PC-3 (cell line): ENCODE results near the gene UBASH3A. TPM values are rescaled to one million over a fixed set of nuclear protein-coding genes. Genes with fewer than 3 reads are reported as not detected.

ENCODE experiments used
- ATAC-seq: fragments of 200-7000 bp; cut with Tn5 transposase; 2 replicates; pipeline ENCODE4 v1.9.1; 2020; ENCODE audit warnings: mild to moderate bottlenecking, moderate library complexity
- BruUV-seq: library from RNA; stranded (reverse); fragments of 400-500 nt; replicated peaks from 2 replicates; lab custom pipeline; 2021; lab: Mats Ljungman, UMichigan
- CTCF ChIA-PET: fragments of 300-600 bp; sonication (Branson Sonifier 250); formaldehyde crosslinking; loops from one replicate; lab custom pipeline; 2022; ENCODE audit warnings: antibody characterized with exemption; lab: Charles Lee
- POLR2A ChIA-PET: fragments of 300-600 bp; sonication (Branson Sonifier 250); formaldehyde crosslinking; loops from one replicate; lab custom pipeline; 2022; ENCODE audit warnings: antibody characterized with exemption; ENCODE audit not compliant: unreplicated experiment; lab: Charles Lee
- DNase-seq: peaks from one replicate; pipeline ENCODE4 v3.0.0-alpha.2; 2015
- H2AFZ ChIP-seq: fragments of 300-600 bp; sonication (generic); 2 replicates; pipeline ENCODE4 v1.6.0; 2016; ENCODE audit warnings: antibody characterized with exemption, low read length
- H3F3A ChIP-seq: fragments of 300-600 bp; sonication (generic); one replicate; pipeline ENCODE4 v1.6.0; 2017; ENCODE audit warnings: antibody characterized with exemption, low read length, control low read depth, mild to moderate bottlenecking; ENCODE audit not compliant: unreplicated experiment
- H3K27ac ChIP-seq: fragments of 300-600 bp; sonication (generic); 2 replicates; pipeline ENCODE4 v1.5.1; 2016; ENCODE audit warnings: mild to moderate bottlenecking, low read length
- H3K27me3 ChIP-seq: fragments of 300-600 bp; sonication (generic); 2 replicates; pipeline ENCODE4 v1.6.1; 2016; ENCODE audit warnings: low read length, mixed read lengths
- H3K36me3 ChIP-seq: fragments of 300-600 bp; sonication (generic); 2 replicates; pipeline ENCODE4 v1.6.1; 2016; ENCODE audit warnings: low read depth, mixed run types, low read length, mixed read lengths
- H3K4me1 ChIP-seq: fragments of 300-600 bp; sonication (generic); 2 replicates; pipeline ENCODE4 v1.5.1; 2016; ENCODE audit warnings: low read length; ENCODE audit not compliant: insufficient read depth
- H3K4me2 ChIP-seq: fragments of 300-600 bp; sonication (generic); 2 replicates; pipeline ENCODE4 v1.6.0; 2016; ENCODE audit warnings: low read length
- H3K4me3 ChIP-seq: fragments of 300-600 bp; sonication (generic); 2 replicates; pipeline ENCODE4 v1.5.1; 2016; ENCODE audit warnings: mild to moderate bottlenecking, low read length, mixed read lengths
- H3K79me2 ChIP-seq: fragments of 300-600 bp; sonication (generic); 2 replicates; pipeline ENCODE4 v1.6.1; 2017; ENCODE audit warnings: low read length, mixed read lengths
- H3K9ac ChIP-seq: fragments of 300-600 bp; sonication (generic); 2 replicates; pipeline ENCODE4 v1.6.0; 2016; ENCODE audit warnings: mild to moderate bottlenecking, low read length
- H3K9me2 ChIP-seq: fragments of 300-600 bp; sonication (generic); replicated peaks from 2 replicates; pipeline ENCODE4 v1.6.1; 2016; ENCODE audit warnings: mixed run types, low read length, mixed read lengths
- H3K9me3 ChIP-seq: fragments of 300-600 bp; sonication (generic); 2 replicates; pipeline ENCODE4 v1.6.1; 2016; ENCODE audit warnings: low read length, mixed read lengths
- H4K20me1 ChIP-seq: fragments of 300-600 bp; sonication (generic); 2 replicates; pipeline ENCODE4 v1.6.1; 2016; ENCODE audit warnings: low read length, mixed read lengths
- CTCF ChIP-seq: fragments of 300-600 bp; sonication (generic); conservative IDR thresholded peaks from 2 replicates; pipeline ENCODE4 v1.5.1; 2017; ENCODE audit warnings: antibody characterized with exemption, low read depth, mild to moderate bottlenecking, low read length
- EZH2 ChIP-seq: fragments of 300-600 bp; sonication (generic); IDR thresholded peaks from one replicate; pipeline ENCODE4 v1.6.1; 2017; ENCODE audit warnings: antibody characterized with exemption, mild to moderate bottlenecking, low read length; ENCODE audit not compliant: unreplicated experiment
- EZH2phosphoT487 ChIP-seq: fragments of 300-600 bp; sonication (generic); IDR thresholded peaks from 2 replicates; pipeline ENCODE4 v1.6.1; 2018; ENCODE audit warnings: mild to moderate bottlenecking, antibody characterized with exemption, low read length, borderline replicate concordance
- intact Hi-C: fragments of 100-400 bp; cut with micrococcal nuclease; formaldehyde crosslinking; loops from 2 replicates; pipeline ENCODE4 v1.9.0; 2023
- total RNA-seq: library from RNA; depleted of rRNA; stranded (reverse); fragments of >200 nt; gene quantifications from 2 replicates; pipeline ENCODE4 v1.2.3, GENCODE V29; 2014

Gene UBASH3A
- total RNA-seq, 1 experiment from 2014 or later: 1.0 TPM

GRCh38 chr21:42446531-42446930 lies 42.8 kb downstream of the UBASH3A start:
- H3K27me3 ChIP-seq: no peaks in the 10 kb centered on the region
- H3F3A ChIP-seq: no peaks in the 10 kb centered on the region
- H3K36me3 ChIP-seq: no peaks in the 10 kb centered on the region
- no peak overlapping the region for H3K4me3 ChIP-seq
- no peak overlapping the region for H2AFZ ChIP-seq
- H3K79me2 ChIP-seq: no peaks in the 10 kb centered on the region
- no peaks in the 10 kb centered on the region for H4K20me1 ChIP-seq
- H3K9me2 ChIP-seq: no peaks in the 10 kb centered on the region
- H3K9me3 ChIP-seq: no peaks in the 10 kb centered on the region
- ChIA-PET POLR2A (no interaction called here), CTCF (no interaction called here)
- DNase-seq (no peak), ATAC-seq (no peak)
- BruUV-seq: no TSS peak
- H3K9ac ChIP-seq: no peak overlapping the region
- intact Hi-C loops: no loop called here
- peaks cover 3% of the 10 kb centered on the region; the same call in 1 of the 2 replicates for H3K4me1 ChIP-seq
- no peak overlapping the region for H3K4me2 ChIP-seq
- H3K27ac ChIP-seq: no peak overlapping the region
- TF ChIP-seq EZH2phosphoT487: no peak
- TF ChIP-seq EZH2: no peak
- TF ChIP-seq CTCF: no peak

GRCh38 chr21:42447182-42447581 lies 43.5 kb downstream of the UBASH3A start:
- BruUV-seq: no TSS peak

More at GRCh38 chr21:42447182-42447581, 43.5 kb downstream of the UBASH3A start:
- no peaks in the 10 kb centered on the region for H3K36me3 ChIP-seq
- TF ChIP-seq CTCF: no peak
- TF ChIP-seq EZH2: no peak
- TF ChIP-seq EZH2phosphoT487: no peak
- no peak overlapping the region for H3K4me3 ChIP-seq
- H2AFZ ChIP-seq: no peak overlapping the region
- no peaks in the 10 kb centered on the region for H3K9me3 ChIP-seq
- no peaks in the 10 kb centered on the region for H4K20me1 ChIP-seq
- intact Hi-C loops: no loop called here
- CTCF ChIA-PET: no interaction called here
- no peak overlapping the region for H3K4me2 ChIP-seq
- H3K27ac ChIP-seq: no peak overlapping the region
- no peaks in the 10 kb centered on the region for H3K9me2 ChIP-seq
- no peak overlapping the region for H3K9ac ChIP-seq
- DNase-seq: no peak
- POLR2A ChIA-PET: no interaction called here
- ATAC-seq: no peak
- H3K79me2 ChIP-seq: no peaks in the 10 kb centered on the region
- peaks cover 3% of the 10 kb centered on the region; the same call in 1 of the 2 replicates for H3K4me1 ChIP-seq
- H3K27me3 ChIP-seq: no peaks in the 10 kb centered on the region
- no peaks in the 10 kb centered on the region for H3F3A ChIP-seq
